Muscle of arm (tissue), 12 donors: Measurements from ENCODE around the gene MEA1. TPM values are rescaled to one million over a fixed set of nuclear protein-coding genes. Genes with fewer than 3 reads are reported as not detected.
"Not testable (repeated sequence)": the region's sequence is repeated elsewhere in the genome, so short reads cannot be mapped to it uniquely, and the experiment has no call there.

Source experiments
- DNase-seq: peaks from one replicate; pipeline ENCODE4 v3.0.0-alpha.2; 2013
- polyA plus RNA-seq, 12 donors: library from polyadenylated mRNA; unstranded; fragments of 120-200 nt; gene quantifications; one replicate each; pipeline ENCODE4 v1.2.1, GENCODE V29; 2013; ENCODE audit not compliant: insufficient read length in 12 of 12

The MEA1 gene
- polyA plus RNA-seq, 12 donors, result 38.6 to 59.5 (median 44.8) TPM; not detected in 1

DNA sequence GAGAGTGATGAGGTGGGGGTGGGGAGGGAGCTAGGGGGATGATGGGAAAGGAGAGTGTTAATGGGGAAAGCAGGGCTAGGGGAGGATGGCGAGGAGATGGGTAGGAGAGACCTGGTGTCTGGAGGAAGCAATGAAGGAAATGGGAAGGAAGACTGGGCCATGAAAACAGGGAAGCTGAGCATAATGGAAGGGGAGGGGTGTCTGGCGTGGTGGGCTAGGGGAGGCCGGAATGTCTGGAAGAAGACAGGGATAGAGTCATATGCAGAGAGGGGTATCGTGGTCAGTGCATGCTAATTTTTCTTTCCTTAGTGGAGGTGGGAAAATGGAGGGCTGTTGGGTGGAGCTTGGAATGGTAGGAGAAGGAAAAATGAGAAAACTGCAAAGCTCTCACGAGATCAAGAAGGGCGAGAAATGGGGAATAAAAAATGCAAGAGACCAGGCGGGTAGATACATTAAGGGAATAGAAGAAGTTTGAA is 726 bp upstream of the MEA1 start:
- DNase-seq, result peak; percentile 43

DNA sequence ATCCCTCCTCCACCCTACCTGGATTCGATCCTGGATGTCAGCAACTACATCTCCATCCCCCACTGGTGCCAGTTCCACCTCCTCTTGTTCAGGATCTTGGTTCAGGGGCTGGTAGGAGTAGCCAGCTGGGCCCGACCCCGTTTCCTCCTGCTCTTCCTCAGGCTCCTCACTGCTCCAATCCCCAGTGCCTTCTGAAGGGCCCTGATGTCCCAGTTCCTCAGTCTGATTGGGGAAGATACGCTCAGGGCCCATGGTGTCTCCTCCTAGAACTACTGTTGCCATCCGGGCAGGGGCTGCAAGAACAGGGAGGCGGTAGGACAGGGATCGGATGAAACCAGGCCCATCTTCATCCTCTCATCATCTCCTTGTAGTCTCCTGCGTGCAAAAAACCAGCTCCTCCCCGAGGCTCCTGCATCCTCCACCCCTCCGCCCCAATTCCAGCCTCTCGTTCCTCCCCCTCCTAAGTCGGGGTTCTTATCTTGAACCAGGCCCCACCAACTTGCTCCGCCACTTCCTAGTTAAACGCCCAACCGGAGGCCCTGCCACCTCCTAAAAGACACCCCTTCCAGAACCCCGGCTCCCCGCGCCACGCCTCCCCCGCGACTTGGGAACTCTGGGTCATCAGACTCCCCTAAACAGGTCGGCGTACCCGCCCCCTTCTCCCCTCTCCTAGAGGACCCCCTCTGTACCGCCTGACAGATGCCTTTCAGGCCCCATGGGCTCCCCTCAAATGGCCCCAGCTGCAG is 476 bp downstream of the MEA1 start:
- DNase-seq, result no peak

DNA sequence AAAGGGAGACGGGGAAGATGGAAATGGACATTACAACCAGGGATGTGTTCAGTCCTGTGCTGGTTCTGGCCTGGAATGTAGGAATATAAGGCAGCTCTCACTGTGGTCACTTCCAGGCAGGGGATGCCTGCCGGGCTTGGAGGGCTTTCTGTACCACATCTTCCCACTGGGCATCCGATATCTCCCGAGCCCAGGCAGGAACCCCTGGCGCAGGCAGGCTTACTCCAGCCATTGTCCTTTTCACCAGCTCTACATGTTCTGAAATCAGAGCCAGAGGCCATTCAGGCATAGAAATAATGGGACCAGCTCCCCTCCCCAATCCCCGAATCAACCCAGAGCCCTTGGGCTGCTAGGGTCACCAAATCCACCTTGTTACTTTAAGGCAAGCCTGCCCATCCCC is 1.4 kb downstream of the MEA1 start:
- DNase-seq, result no peak

DNA sequence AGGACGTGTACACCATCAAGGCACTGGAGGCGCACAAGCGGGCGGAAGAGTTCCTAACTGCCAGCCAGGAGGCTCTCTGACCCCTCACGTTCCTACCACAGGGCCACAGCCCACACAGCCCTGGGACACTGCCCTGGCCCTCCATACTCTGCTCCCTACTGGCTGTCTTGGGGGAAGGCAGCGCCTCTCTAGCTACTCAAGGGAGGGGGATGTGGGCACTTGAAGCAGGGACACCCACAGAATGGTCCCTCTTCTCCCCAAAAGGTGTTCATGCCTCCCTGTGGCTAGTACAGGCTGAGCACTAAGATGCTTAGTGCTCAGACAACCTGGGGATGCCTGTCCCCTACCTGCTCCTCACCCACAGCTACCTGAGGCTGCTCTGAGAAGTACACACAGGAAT is 2.5 kb downstream of the MEA1 start:
- DNase-seq, result no peak

GRCh38 chr6:43009124-43009523 is 4.6 kb downstream of the MEA1 start:
- peak; percentile 35 for DNase-seq

GRCh38 chr6:43007126-43007525 is 6.6 kb downstream of the MEA1 start:
- DNase-seq, result no peak

GRCh38 chr6:43006251-43006650 is 7.5 kb downstream of the MEA1 start:
- DNase-seq, result no peak

DNA sequence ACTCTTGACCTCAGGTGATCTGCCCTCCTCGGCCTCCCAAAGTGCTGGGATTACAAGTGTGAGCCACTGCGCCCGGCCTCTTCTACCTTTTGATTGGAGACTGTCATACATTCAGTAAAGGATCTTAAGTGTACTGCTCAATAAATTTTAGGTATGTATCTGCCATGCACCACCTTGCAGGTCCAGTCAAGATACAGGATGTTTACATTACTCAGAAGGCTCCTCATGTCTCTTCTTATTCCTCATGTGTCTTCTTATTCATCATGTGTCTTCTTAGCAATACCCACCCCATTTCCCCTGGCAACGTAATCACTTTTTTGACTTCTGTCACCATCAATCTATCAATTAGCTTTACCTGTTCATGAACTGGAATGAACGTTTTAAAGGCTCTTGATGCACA is 7.9 kb downstream of the MEA1 start:
- DNase-seq, result no peak

DNA sequence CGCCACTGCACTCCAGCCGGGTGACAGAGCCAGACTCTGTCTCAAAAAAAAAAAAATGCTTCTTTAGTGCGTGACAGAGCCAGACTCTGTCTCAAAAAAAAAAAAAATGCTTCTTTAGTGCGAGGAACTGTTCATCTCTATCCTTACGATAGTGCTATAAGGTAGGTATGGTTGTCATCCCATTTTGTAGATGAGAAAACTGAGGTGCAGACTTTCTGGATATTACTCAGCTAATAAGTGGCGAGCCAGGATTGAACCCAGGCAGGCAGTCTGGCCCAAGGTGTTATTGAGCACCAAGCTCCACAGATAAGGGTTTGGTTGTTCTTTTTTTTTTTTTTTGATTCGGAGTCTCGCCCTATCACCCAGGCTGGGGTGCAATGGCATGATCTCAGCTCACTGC is 11.9 kb downstream of the MEA1 start:
- DNase-seq, result no peak

- DNase-seq, result not testable (repeated sequence)
These were observed 15.5 kb downstream of the MEA1 start for GRCh38 chr6:42998205-42998604.

GRCh38 chr6:42996513-42996912 is 17.2 kb downstream of the MEA1 start:
- no peak for DNase-seq

DNA sequence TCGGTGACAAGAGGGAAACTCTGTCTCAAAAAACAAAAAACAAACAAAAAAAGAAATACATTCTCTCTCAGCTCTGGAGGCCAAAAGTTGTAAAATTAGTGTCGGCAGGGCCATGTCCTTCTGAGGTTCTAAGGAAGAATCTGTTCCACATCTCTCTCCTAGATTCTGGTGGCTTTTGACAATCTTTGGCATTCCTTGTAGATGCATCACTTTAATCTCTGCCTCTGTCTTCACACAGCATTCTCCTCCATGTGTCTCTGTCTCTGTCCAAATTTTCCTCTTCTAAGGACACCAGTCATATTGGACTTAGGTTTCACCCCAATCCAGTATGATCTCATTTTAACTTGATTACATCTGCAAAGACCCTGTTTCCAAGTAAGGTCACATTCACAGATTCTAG is 20.3 kb downstream of the MEA1 start:
- no peak for DNase-seq

DNA sequence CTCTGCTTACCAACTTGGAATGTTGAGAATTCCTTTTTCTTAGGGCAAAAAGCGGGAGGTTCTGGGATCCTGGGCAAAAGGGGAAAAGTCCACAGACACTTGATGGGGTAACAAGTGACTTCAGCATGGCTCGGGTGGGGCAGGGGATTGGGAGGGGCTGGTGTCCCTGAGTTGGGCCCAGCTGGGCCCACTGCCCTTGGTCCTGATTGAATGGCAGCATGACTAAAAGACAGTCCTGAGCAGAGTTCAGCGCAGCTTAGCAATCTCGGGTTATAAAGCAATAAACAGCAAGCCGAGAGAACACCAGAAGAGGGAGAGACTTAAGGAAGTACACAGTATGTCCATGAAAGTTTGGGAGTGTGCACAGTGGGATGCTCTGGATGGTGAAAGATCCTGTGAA is 23.8 kb downstream of the MEA1 start:
- DNase-seq, result no peak

DNA sequence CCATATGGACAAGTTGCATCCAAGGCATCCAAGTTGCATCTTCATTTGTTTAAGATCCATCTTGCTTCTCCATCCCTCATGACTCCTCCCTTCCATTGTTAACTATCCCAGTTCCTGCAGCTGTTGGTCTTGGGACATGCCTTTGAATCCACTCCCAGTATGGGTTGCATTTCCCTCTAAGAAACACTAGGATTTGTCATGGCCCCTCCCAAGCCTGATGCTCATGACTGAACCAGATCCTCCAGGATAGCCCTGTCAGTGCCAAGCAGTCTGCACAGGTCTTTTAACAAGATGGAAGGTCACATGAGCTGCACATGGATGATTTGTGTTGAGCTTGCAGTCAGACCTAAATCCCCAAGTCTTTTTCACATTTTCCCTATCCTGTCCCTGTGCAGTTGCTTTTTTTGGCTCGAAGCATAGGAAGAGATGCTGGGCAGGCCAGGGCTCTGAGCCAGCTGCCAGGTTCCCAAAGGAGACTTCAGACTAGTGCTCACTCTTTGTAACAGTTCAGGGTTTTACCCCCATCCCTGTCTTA is 25.2 kb downstream of the MEA1 start:
- DNase-seq, result no peak

- no peak for DNase-seq
These were observed 26.0 kb downstream of the MEA1 start for GRCh38 chr6:42987533-42988451.

DNA sequence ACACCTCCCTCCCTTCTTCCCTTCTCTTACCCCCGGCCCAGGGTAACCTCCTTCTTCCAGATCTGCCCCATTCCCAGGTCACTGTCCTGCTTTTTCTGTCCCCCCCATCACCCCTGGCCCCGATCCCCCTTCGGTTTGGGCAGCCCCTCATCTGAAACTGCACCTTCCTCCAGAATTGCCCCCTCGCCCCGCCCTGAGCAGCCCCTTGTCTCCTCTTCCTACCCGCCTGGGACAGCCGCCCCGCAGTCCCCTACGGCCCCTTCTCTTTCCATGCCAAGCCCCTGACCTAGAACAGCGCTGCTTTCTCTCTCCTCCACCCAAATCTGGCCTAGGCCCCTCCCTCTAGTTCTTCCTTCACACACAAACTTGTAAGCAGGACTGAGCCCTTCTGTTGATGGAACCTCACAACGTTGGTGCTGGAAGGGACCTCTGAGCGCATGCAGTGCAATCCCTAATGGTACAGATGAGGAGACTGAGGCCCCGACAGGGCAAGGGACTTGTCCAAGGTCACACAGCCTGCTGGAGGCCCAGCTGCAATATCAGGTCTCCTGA is 28.7 kb downstream of the MEA1 start:
- peak; percentile 26 for DNase-seq

DNA sequence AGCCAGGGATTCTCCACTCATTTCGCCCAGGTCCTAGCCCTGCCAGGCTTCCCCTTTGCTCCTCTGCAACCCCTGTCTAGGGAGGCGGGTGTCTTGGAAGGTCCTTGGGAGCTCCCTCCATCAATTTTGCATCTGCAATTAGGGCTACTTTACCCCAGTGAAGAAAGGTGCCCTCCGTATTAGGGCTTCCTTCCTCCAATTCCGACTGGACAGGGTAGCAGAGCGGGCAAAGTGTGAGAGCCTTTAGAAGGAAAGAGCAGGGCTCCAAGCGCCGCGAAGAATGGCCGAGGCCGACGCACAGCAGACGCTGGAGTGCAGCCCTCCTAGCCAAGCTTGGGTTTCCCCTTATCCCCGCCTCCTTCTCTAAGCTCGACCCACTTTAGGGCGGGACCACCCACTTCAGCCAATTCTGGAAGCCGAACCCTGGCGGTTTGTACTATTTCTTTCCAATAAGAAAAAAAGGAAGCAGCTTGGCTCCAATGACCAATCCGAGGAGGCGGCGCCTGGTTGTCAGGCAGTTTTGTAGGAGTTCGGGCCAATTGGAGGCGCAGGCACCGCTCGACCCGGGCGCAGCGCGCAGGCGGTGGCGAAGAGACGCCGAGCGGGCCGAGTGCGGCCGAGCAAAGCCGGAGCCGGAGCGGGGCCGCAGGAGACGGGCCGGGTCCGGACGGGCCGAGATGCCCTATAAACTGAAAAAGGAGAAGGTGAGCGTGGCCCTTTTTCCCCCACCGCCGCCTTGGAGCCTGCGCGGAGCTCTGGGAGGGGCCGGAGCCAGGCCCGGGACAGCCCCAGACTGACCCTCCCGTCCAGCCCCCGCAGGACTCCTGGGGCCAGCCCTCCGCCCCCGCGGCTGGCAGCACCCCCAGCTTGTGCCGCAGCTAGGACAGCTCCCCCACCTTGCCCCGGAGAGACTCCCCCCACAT is 29.5 kb downstream of the MEA1 start, which contains the start of gene PPP2R5D:
TSS of gene PPP2R5D (plus strand) at position 570 of the 923 bp plus-strand sequence. CDS start at position 678, 108 bp downstream.
- DNase-seq, result peak; percentile 98

- DNase-seq, result no peak
These were observed 31.9 kb downstream of the MEA1 start for GRCh38 chr6:42981836-42982235.

- DNase-seq, result no peak
These were observed 34.1 kb downstream of the MEA1 start for GRCh38 chr6:42979523-42980177.

DNA sequence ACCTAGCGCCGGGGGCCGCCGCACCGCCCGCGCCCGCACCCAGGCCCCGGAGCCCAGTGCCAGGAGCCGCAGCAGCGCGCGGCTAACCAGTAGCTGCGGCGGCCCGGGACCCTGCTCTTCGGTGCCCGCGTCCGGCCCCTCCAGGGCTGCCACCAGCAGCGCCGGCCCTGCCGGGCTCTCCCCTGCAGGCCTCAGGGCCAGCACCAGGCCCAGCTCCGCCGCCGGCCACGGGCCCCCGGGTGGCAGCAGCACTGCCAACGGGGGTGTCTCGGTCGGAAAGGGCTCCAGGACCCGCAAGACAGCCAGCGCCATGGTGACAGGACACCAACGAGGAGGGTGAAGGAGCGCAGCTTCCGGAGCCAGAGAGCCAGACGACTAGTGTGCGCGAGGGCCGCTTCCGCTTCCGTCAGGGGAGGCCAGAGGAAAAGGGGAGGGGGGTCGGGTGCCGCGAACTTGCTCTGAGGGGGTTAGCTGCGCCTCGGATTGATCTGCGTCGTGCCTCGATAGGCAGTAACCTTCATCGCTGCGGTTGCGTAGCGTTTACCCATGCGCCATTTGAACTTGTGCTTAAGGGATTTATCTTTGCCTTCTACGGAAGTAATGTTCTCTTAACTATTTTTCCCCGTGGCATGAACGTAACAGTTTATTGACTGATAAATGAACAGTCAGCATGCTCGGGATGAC is 34.8 kb downstream of the MEA1 start, which contains the start of gene PEX6:
TSS of gene PEX6 (minus strand) at position 343 of the 684 bp plus-strand sequence. CDS start at position 312, 31 bp downstream.
- peak; percentile 91 for DNase-seq
